ENCODE results near the gene ZNF816.

GRCh38 chr19:52935434-52935833, 27.2 kb downstream of the ZNF816 start:
- TF ChIP-seq CTCF (IDR thresholded peaks at IDR 0.05) (no peak), POLR2A (IDR thresholded peaks at IDR 0.05) (no peak)
